Psoas muscle (tissue), 8 donors: ENCODE results near the gene ZBTB46. TPM values are rescaled to one million over a fixed set of nuclear protein-coding genes. Genes with fewer than 3 reads are reported as not detected.
A peak's percentile ranks its signal among the peaks of the same experiment; 100 is the strongest.

ENCODE experiments used
- ATAC-seq, 4 donors: fragments of 200-7000 bp; cut with Tn5 transposase; one replicate each; pipeline ENCODE4 v1.9.1; 2020; ENCODE audit warnings: moderate library complexity in 3 of 4, mild to moderate bottlenecking in 2 of 4
- DNase-seq, 2 donors: peaks; one replicate each; pipeline ENCODE4 v3.0.0-alpha.2; 2020
- H3K27ac ChIP-seq: fragments of 200-600 bp; one replicate; pipeline ENCODE4 v1.8.0; 2022
- H3K27me3 ChIP-seq, 3 donors: fragments of 200-600 bp in 1 of 3; one replicate each; pipeline versions ENCODE4 v1.6.1 to v1.8.0; 2013 to 2022; ENCODE audit warnings: low read length in 2 of 3, mild to moderate bottlenecking in 2 of 3, moderate library complexity in 1 of 3; ENCODE audit not compliant: insufficient read depth in 3 of 3
- H3K36me3 ChIP-seq, 2 donors: fragments of 200-600 bp in 1 of 2; one replicate each; pipeline versions ENCODE4 v1.6.1 to v1.8.0; 2013 to 2022; ENCODE audit warnings: low read depth in 1 of 2, mild to moderate bottlenecking in 1 of 2, moderate library complexity in 1 of 2; ENCODE audit not compliant: insufficient read depth in 1 of 2
- H3K4me1 ChIP-seq: fragments of 200-600 bp; one replicate; pipeline ENCODE4 v1.8.0; 2022
- H3K4me3 ChIP-seq: fragments of 200-600 bp; one replicate; pipeline ENCODE4 v1.8.0; 2022; ENCODE audit warnings: mild to moderate bottlenecking
- H3K9me3 ChIP-seq: fragments of 200-600 bp; one replicate; pipeline ENCODE4 v1.8.0; 2022
- WGBS, 3 donors: extraction: QIAGEN DNeasy Blood & Tissue Kit; methylation state at CpG; one replicate each; pipeline versions ENCODE4 v1.1.6 to v1.1.7; 2013; 5-methylcytosine and 5-hydroxymethylcytosine counted together
- intact Hi-C, 2 donors: fragments of 100-400 bp; cut with DNase I; formaldehyde crosslinking; loops; one replicate each; pipeline versions ENCODE4 v1.11.0 to v1.14.2; 2022
- polyA plus RNA-seq, 3 donors: library from polyadenylated mRNA; stranded (reverse); fragments of 200-250 nt; gene quantifications; one replicate each; pipeline ENCODE4 v1.2.3, GENCODE V29; 2013
- total RNA-seq, 4 donors: library from RNA; stranded (reverse); fragmentation: NEBNext Ultra II Directional in 2 of 4; extraction: Animal tissue kit (Norgen Biotek cat#: 25700) in 2 of 4; gene quantifications; one replicate each; pipeline versions ENCODE4 v1.2.1 to v1.2.4, GENCODE V29; 2021 to 2023
- TF ChIP-seq, protein P1 (sequence below): fragments of 200-600 bp; IDR thresholded peaks from one replicate; pipeline ENCODE4 v1.8.0; 2022; ENCODE audit warnings: antibody characterized with exemption
- donor health status: healthy with polysubstance abuse.
- donor health status: DM: no; HTN: no; CAD: no; lungs with moderate emphysema.
- donor health status: Bipolar disorder and iron deficiency.
- donor health status: healthy.
- donor health status: DM: yes; HTN: yes; CAD: no.
- donor health status: DM: no; HTN: no; CAD: no.
- donor health status: DM: no; HTN: no; CAD: no.
- donor health status: DM: yes; HTN: yes; CAD: no.

The ZBTB46 gene
- total and polyA plus RNA-seq, 7 donors: 1.3 to 6.4 (median 4.5) TPM

DNA sequence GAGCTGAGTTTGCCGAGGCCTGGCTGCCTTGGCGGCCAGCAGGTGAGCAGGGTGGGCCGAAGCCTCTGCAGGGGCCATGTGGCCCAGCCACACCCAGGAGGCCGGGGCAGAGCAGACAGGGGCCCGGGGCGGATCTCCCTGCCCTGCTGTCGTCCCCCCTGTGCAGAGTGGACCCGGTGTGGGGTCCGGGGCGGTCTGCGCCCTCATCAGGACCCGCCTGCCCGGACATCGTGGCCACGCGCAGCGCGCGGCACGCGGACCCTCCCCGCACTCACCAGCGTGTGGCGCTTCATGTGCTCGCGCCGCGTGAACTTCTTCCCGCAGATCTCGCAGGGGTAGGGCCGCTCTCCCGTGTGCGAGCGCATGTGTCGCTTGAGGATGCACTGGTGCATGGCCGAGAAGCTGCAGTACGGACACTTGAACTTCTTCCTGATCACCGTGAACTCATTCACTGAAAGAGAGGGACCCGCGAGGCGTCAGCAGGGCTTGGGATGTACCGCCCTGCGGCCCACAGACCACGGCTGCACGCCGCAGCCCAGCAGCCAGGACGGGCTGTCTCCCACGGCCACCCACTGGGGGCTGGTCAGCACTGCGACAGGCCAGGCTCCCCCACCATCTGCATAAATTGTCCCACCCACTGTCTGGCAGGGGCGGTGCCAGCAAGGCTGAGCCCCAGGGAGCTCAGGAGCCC, 78.5 kb downstream of the ZBTB46 start:
- H3K36me3 ChIP-seq: no peaks in the 10 kb centered on the region
- DNase-seq: peak in 1 of 2 donors; percentile 46
- no peak for ATAC-seq
- no peak overlapping the region for H3K27ac ChIP-seq
- 90 to 93% (median 92%) methylated on average over 49 to 50 of the region's 50 CpGs for WGBS, 3 donors
- H3K4me1 ChIP-seq: no peaks in the 10 kb centered on the region
- intact Hi-C loops: no loop called here
- no peaks in the 10 kb centered on the region for H3K27me3 ChIP-seq
- no peaks in the 10 kb centered on the region for H3K9me3 ChIP-seq
- H3K4me3 ChIP-seq: no peak overlapping the region
- TF ChIP-seq, protein P1, sequence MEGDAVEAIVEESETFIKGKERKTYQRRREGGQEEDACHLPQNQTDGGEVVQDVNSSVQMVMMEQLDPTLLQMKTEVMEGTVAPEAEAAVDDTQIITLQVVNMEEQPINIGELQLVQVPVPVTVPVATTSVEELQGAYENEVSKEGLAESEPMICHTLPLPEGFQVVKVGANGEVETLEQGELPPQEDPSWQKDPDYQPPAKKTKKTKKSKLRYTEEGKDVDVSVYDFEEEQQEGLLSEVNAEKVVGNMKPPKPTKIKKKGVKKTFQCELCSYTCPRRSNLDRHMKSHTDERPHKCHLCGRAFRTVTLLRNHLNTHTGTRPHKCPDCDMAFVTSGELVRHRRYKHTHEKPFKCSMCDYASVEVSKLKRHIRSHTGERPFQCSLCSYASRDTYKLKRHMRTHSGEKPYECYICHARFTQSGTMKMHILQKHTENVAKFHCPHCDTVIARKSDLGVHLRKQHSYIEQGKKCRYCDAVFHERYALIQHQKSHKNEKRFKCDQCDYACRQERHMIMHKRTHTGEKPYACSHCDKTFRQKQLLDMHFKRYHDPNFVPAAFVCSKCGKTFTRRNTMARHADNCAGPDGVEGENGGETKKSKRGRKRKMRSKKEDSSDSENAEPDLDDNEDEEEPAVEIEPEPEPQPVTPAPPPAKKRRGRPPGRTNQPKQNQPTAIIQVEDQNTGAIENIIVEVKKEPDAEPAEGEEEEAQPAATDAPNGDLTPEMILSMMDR: no peak

DNA sequence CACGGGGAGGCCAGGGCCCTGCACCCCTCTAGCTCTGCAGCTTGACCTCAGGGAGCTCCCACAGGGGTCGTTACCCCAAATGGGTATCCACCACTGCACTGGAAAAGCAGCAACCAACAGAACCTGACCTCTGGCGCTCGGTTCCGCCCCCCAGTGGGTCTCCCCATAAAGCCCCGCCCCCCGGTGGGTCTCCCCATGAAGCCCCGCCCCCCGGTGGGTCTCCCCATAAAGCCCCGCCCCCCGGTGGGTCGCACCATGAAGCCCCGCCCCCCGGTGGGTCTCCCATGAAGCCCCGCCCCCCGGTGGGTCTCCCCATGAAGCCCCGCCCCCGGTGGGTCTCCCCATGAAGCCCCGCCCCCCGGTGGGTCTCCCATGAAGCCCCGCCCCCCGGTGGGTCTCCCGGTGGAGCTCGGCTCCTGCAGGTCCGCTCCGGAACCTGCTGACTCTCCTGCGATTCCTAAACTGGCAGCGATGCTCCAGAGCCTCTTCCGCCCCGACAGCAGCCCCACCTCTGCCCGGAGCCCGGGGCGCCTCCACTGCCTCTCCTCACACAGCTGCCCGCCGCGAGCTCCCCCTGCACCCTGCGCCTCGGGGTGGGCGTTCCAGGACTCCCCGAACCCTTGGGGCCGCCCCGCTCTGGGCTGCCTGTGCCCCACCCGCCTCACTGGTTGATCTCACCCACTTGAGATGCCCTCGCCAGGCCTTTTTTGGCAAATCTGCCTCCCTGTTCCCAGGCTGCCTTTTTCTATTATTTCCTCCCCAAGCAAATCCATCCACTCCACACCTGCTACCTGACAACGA, 79.4 kb downstream of the ZBTB46 start:
- Histone ChIP-seq H3K4me1 (no peaks in the 10 kb centered on the region), H3K36me3 (no peaks in the 10 kb centered on the region), H3K4me3 (no peak overlapping the region), H3K27ac (no peak overlapping the region), H3K27me3 (no peaks in the 10 kb centered on the region), H3K9me3 (no peaks in the 10 kb centered on the region)
- intact Hi-C loops: no loop called here
- no peak for ATAC-seq
- TF ChIP-seq, protein P1: no peak
- peak in 1 of 2 donors; percentile 40 for DNase-seq
- WGBS, 3 donors: 73 to 93% (median 92%) methylated on average over 23 to 42 of the region's 45 CpGs

DNA sequence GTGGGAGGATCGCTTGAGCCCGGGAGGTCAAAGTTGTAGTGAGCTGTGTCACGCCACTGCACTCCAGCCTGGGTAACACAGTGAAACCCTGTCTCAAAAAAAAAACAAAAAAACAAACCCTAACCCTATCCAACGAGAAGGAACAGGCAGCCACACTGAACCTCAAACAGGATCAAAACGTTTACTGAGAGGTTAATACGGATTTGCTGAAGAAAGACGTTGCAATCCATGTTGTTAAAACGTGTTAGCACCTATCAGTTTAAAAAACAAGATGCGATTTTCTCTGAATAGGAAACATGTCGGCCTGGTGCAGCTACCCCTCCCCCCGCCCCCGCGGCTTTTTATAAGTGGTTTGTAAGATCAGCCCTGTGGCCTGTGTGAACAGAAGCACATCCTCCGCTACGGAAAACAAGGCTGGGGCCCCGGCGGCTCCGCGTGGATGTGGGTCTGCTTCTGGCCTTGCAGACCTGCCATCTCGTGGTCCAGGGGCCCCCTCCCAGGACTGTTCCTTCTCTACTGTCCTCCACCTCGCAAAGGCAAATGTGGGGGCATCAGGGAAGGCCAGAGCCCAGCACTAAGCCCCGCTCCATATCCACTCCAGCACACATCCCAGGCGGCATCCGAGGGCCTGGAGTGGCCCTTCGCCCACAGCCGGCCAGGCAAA, 80.1 kb downstream of the ZBTB46 start:
- Histone ChIP-seq H3K4me1 (no peaks in the 10 kb centered on the region), H3K36me3 (peaks cover 0 to 3% of the 10 kb centered on the region in 2 donors), H3K4me3 (no peak overlapping the region), H3K27me3 (no peaks in the 10 kb centered on the region), H3K9me3 (no peaks in the 10 kb centered on the region), H3K27ac (no peak overlapping the region)
- no peak for ATAC-seq
- TF ChIP-seq, protein P1: no peak
- intact Hi-C loops: no loop called here
- no peak for DNase-seq
- 81 to 83% (median 82%) methylated on average over 26 of the region's 26 CpGs for WGBS, 3 donors

DNA sequence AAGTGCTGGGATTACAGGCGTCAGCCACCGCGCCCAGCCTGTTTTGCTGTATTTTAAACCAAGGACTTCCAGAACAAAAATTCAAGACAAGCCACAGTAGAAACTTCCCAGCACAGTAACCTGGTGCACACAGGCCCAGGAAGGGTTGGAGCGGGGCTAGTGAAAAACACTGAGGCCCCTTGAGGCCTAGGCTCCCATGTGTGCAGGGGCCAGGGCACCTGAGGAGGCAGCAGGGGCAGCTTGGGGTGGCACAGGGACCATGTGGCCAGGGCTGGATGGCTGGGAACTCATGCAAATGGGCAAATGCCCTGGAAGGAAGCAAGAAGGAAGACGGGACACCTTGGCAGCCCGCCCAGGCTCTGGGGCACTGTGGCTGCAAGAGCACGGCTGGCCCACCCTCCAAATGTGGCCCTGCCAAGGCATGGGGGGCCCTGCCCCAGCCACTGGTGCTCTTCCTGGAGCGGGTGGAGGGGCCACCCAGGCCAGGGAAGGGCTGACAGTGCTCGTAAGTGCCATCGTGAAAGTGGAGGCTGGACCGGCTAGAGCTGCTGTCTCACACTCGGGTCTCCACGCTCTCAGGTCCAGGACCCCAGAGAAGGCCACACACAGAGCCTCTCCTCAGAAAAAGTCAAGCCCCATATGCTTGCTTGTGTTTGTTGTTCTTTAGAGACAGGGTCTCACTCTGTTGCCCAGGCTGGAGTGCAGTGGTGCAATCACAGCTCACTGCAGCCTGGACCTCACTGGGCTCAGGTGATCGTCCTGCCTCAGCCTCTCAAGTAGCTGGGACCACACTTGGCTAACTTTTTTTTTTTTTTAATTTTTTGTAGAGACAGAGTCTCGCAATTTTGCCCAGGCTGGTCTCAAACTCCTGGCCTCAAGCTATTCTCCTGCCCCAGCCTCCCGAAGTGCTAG, 81.2 kb downstream of the ZBTB46 start:
- WGBS, 3 donors: 89 to 92% (median 90%) methylated on average over 14 to 16 of the region's 16 CpGs
- ATAC-seq (no peak), DNase-seq (peak in 1 of 2 donors; percentile 57)
- H3K4me1 ChIP-seq: no peaks in the 10 kb centered on the region
- no peaks in the 10 kb centered on the region for H3K27me3 ChIP-seq
- peaks cover 0 to 3% of the 10 kb centered on the region in 2 donors for H3K36me3 ChIP-seq
- intact Hi-C loops: no loop called here
- no peaks in the 10 kb centered on the region for H3K9me3 ChIP-seq
- no peak overlapping the region for H3K4me3 ChIP-seq
- TF ChIP-seq, protein P1: no peak
- H3K27ac ChIP-seq: no peak overlapping the region
